ENCODE results near the gene C1QL2. TPM values are rescaled to one million over a fixed set of nuclear protein-coding genes. Genes with fewer than 3 reads are reported as not detected.

Gene C1QL2
- polyA plus RNA-seq, 5 donors, result 0.09 to 0.10 TPM; not detected in 3

DNA sequence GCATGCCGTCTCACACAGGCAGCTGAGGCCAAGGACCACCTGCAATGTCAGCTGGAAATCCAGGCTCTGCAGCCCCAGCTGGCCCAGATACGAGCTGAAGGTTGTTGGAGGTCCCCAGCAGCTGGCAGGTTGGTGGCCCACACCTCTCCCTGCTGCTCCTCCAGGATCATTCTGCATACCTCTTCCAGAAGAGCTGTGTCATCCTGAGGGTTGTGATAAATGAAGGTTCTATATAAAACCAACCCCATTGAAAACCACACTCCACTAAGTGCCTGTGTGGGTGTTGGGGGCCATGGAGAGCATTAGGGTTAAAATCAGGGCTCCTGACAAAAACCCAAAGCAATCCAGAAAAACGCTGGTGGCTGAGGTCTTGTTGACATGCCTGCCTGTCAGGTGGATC is 50.4 kb downstream of the C1QL2 start:
- no peak for DNase-seq

DNA sequence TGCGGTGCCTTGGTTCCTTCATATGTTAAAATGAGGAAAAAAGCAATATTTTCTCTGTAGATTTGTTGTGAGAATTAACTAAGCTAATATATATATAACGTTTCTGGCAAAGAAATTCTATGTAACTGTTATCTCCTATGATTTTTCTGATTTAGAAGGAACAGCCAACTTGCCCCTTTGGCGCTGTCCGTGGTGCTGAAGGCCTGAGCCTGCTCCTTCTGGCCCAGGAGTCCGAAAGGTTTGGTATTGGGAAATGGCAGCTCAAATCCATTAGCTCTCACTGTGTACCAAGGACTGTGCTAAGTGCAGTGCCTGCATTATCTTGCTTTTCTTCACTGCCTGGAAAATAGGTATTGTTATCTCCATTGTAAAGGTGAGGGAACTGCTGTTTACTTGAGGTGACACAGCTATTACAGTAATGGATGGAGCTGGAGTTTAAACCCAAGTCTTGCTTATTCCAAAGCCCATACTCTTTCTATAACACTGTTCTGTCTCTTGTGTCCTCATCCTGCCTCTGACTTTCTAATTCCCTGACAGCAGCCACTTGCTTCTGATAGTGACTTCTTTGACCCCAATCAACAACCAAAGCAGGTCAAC is 52.2 kb downstream of the C1QL2 start:
- DNase-seq, result peak; percentile 29 to 48

Other genes starting within 250 kb of the C1QL2 start
- under 1 TPM in 4 of 5 donors, not detected in 1; 0.31 to 0.48 (median 0.36) TPM for gene MARCO, start 216.6 kb downstream of the C1QL2 start, polyA plus RNA-seq (ENCODE audit: insufficient read depth in 1 of 5, insufficient read length in 5 of 5, low replicate concordance in 1 of 5)
- 1 to 10 TPM; 1.8 to 4.4 (median 2.8) TPM for gene STEAP3, start 65.1 kb upstream of the C1QL2 start, polyA plus RNA-seq (ENCODE audit: insufficient read depth in 1 of 5, insufficient read length in 5 of 5, low replicate concordance in 1 of 5)
- gene C2orf76, start 208.1 kb upstream of the C1QL2 start, polyA plus RNA-seq (ENCODE audit: insufficient read depth in 1 of 5, insufficient read length in 5 of 5, low replicate concordance in 1 of 5), result 10 to 100 TPM; 15.6 to 22.5 (median 16.9) TPM
- gene DBI, start 208.2 kb upstream of the C1QL2 start, polyA plus RNA-seq (ENCODE audit: insufficient read depth in 1 of 5, insufficient read length in 5 of 5, low replicate concordance in 1 of 5), result 100 to 1,000 TPM; 111 to 212 (median 138) TPM

Measured in right lung (tissue), 5 donors.